Fibroblast of upper back skin (primary cell): ENCODE measurements around the gene SLC4A5.
"Not testable (repeated sequence)": the region's sequence is repeated elsewhere in the genome, so short reads cannot be mapped to it uniquely, and the experiment has no call there.

ENCODE experiments used
- DNase-seq: peaks from one replicate; pipeline ENCODE4 v3.0.0-alpha.2; 2013

Gene SLC4A5

DNA sequence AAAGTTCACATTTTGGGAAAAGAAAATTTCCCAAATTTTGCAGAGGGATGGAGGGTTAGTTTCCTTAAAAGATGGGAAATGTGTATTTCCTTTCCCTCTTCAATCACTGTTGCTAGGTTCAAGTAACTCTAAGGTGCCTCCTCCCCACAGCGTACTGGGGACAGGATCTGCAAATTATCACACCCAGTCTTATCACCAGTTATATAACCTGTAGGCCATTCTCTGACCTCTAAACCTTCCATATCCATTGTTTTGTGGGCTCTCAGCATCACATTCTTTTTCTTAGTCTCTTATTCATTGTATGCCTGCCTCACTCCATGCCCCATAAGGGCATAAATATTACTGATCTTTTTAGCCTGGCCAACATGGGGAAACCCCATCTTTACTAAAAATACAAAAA, 148.4 kb downstream of the SLC4A5 start:
- DNase-seq, result no peak

DNA sequence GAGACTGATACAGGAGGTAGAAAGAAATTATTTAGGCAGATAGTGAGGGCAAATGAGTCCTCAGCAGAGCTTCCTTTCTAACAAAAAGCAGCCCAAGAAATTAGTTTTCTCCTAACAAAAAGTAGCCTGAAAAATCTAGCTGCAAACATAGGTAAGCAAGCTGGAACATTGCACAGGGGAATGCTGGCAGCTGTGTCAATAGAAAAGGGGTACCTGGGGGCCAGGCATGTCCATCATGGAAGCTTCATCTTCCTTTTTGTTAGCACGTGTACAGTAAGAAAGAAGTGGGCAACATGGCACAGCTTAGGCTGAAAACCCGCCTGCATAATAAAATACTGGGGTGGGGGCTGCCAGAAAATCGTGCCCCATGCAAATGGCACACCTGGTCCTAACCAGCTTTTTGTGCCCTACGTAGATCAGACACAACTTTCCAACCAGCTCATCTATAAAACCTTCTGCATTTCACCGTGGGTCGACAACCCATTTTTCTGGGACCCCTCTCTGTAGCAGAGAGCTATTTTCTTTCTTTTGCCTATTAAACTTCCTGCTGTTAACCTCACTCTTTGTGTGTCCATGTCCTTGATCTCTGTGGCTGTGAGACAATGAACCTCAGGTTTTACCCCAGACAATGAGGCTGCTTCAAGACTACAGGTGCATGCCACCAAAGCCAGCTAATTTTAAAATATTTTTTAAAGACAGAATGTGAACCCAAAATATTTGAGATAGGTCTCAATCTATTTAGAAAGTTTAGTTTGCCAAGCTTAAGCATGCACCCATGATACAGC, 151.4 kb downstream of the SLC4A5 start:
- no peak for DNase-seq

DNA sequence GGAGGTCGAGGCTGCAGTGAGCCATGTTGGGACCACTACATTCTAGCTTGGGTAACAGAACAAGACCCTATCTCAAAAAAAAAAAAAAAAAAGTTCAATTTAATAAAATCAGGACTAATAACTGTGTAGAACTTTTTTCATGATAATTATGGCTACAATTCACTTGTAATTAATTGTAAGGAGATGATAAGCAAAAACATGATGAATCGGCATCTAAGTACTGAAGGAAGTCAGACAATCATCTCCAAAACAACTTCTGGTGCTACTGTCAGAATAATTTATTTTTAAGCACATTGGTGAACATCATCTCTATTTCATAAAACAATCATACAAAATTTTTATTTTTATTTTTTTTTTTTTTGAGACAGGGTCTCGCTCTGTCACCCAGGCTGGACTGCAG, 154.5 kb downstream of the SLC4A5 start:
- no peak for DNase-seq

DNA sequence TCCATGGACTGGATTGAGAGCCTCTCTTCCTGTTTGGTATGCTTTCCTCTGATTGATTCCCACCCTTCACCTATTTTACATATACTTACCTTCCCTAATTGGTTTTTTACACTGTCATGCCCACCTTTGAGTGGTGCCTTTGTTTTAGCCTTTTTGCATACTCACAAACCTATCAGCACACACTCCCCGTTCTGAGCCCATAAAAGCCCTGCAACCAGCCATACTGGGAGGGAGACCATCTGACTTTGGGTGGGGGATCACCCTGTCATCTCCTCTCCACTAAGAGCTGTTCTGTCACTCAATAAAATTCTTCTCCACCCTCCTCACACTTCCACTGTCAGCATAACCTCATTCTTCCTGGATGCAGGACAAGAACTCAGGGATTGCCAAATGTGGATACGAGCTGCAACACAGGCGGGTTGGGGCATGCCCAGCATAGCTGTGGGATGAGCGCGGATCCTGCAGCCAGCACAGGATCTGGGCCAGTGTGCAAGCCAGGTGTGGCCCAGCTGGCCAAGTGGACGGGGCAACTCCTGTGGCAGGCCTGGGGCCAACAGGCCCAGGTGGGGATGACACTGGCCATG, 155.1 kb downstream of the SLC4A5 start:
- peak; percentile 78 for DNase-seq

DNA sequence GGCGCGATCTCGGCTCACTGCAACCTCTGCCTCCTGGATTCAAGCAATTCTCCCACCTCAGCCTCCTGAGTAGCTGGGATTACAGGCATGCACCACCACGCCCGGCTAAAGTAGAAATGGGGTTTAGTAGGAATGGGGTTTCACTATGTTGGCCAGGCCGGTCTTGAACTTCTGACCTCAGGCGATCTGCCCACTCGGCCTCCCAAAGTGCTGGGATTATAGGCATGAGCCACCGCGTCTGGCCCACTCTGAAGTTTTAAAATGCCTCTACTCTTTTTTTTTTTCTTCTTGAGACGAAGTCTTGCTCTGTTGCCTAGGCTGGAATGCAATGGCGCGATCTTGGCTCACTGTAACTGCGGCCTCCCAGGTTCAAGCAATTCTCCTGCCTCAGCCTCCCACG, 156.5 kb downstream of the SLC4A5 start:
- DNase-seq, result not testable (repeated sequence)

DNA sequence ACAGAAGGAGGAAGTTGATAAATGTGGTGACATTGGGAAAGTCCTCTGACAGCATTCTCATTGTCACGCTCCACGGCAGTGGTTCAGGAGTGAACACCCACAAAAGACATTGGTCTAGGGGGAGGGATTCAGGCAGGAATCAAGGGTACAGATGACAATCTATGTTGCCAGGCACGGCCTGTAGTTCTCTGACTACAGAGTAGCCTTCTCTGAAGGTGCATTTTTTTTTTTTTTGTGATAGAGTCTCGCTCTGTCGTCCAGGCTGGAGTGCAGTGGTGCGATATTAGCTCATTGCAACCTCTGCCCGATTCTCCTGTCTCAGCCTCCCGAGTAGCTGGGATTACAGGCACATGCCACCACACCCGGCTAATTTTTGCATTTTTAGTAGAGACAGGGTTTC, 157.2 kb downstream of the SLC4A5 start:
- no peak for DNase-seq

DNA sequence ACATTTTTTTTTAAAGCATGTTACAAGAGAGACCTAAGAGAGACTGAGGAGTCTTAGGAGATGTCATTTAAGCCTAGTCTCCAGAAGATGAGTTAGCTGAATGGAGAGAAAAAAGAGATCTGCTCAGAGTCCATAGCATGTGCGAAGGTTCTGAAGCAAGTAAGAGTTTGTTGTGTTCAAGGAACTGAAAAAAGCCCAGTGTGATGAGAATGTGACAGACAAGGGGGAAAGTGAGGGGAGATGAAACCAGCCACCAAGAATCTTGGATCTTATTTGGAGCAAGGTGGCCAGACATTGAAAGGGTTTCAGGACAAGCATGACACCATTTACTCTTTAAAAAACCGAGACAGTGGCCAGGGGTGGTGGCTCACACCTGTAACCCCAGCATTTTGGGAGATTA, 159.3 kb downstream of the SLC4A5 start:
- DNase-seq, result no peak

DNA sequence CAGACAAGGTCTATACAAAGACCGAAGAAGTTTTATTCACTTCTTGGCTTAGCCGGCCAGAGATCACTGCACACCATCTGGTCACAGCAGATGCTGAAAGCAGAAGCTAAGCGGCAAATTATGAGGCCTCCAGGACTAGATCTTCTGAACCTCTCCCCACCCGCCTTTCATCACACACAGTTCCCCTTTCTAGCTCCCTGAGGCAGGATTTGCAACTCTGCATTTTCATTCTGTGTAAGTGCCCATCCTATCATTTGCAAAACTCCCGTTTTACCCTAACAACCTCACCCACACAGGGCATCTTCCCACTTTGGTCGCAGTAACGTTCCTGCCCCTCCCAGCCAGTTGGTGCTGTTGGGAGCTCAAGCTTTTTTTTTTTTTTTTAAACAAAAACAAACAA, 161.5 kb downstream of the SLC4A5 start:
- no peak for DNase-seq

DNA sequence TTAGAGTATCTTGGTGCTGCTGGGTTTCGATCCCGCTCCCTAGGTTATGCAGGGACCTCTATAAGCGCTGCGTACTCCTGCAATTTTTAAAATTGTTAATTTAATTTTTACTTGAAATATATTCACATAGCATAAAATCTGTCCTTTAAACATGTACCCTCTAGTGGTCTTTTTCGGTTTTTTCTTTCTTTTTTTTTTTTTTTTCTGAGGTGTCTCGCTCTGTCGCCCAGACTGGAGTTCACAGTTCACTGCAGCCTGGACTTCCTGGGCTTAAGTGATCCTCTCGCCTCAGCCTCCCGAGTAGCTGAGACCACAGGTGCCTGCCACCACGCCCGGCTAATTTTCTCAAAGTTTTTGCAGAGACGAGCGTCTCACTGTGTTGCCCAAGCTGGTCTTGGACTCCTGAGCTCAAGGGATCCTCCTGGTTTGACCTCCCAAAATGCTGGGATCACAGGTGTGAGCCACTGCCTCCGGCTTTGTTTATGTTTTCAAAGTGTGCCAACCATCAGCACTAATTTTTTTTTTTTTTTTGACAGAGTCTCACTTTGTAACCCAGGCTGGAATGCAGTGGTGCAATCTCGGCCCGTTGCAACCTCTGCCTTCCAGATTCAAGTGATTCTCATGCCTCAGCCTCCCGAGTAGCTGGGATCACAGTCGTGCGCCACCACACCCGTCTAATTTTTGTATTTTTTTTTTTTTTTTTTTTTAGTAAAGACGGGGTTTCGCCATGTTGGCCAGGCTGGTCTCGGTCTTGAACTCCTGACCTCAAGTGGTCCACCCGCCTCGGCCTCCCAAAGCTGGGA, 164.0 kb downstream of the SLC4A5 start:
- no peak for DNase-seq

DNA sequence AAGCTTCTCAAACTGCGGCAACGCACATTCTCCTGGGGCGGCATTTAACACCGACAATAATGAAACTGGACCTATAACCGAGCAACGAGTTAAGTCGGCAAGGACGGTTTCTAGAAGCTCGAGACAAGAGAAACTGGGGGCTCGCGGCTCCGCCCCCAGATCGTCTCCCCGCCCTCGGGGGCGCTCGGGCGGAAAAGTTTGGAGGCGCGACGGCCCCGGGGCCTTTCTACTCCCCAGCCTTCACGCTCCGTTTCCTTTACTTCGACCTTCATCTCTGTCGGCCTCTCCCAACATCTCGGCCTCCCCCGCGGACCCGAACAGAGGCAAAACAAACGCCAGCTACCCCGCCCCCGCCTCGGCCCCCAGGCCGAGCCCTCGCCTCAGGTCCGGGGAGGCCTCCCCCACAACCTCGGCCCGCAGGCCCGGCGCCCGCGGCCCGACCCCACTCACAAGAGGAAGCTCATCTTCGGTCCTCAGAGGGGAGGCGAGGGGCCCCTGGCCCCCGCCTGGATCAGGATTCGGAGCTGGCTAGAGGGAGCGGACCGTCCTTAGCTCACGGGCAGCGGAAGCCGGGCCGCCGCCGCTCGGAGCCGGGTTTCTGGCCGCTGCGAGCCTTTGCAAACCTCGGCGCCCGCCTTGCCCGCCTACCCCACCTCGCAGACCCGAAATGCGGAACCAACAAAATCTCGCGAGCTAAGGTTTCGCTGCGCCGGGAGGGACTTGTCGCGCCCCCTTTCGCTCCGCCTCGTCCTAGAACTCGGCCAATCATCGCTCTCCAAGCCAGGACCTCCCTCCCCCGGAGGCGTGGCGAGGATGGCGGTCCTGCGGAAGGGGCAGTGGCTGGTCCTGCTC, 164.8 kb downstream of the SLC4A5 start, which contains the start of gene MOB1A:
Gene MOB1A (minus strand): TSS at position 669 of the 852 bp plus-strand sequence. CDS start 205 bp downstream, at position 464.
- peak; percentile 98 for DNase-seq

DNA sequence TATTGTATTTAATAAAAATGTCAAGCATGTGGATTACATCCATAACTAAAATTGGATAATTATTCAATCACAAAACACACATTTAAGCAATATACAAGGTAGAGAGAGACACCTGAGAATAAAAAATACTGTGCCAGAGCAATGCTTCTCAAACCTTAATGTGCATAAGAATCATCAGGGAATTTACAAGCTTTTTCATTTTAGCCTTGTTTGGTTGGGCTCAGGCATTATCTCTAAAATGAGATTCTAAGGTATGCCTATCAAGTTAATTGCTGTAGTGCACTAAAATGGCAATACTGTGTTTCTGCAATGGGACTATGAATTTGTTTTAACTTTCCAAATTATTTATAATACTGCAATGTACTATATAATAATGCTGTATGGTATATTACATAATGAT, 165.5 kb downstream of the SLC4A5 start:
- DNase-seq, result no peak

DNA sequence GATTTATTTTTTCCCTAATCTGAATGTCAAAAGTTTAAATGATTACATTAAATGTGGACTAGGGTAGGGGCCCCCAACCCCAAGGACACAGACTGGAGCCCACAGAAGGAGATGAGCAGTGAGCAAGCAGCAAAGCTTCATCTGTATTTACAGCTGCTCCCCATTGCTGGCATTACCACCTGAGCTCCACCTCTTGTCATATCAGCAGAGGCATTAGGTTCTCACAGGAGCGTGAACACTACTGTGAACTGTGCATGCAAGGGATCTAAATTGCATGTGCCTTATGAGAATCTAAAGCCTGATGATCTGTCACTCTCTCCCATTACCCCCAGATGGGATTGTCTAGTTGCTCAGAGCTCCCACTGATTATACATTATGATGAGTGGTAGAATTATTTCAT, 168.3 kb downstream of the SLC4A5 start:
- DNase-seq, result no peak

DNA sequence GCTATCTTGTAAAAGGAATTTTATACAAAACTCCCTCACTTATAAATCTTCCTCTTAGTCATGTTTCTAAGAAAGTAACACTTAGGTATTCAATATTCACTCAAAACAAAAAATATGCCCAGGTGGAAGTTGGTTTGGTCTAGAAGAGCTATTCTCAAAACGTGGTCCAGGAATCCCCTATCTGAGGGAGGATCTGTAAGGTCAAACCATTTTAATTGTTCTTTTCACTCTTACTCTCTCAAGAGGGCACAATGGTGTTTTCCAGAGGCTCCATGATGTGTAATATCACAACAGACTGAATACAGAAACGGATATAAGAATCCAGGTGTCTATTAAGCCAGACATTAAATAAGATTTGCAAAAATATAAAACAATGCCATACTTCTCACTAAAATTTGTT, 174.5 kb downstream of the SLC4A5 start:
- no peak for DNase-seq
